Measurements from ENCODE around the gene NEUROD1.

Gene NEUROD1

GRCh38 chr2:181685150-181685688, 4.9 kb upstream of the NEUROD1 start:
- ChIA-PET POLR2A (no interaction called here), CTCF (no interaction called here)
- DNase-seq (ENCODE audit: extremely low spot score), result peak; percentile 15
- TF ChIP-seq CTCF (IDR thresholded peaks at IDR 0.05; ENCODE audit: control extremely low read depth, extremely low read depth, low read depth, missing control alignments), result no peak

GRCh38 chr2:181684454-181685149, 4.3 kb upstream of the NEUROD1 start:
- ChIA-PET POLR2A (no interaction called here), CTCF (no interaction called here)
- no peak for DNase-seq (ENCODE audit: extremely low spot score)
- TF ChIP-seq CTCF (IDR thresholded peaks at IDR 0.05; ENCODE audit: control extremely low read depth, extremely low read depth, low read depth, missing control alignments), result no peak

- CTCF ChIA-PET, result no interaction called here
- no peak for TF ChIP-seq CTCF (IDR thresholded peaks at IDR 0.05; ENCODE audit: control extremely low read depth, extremely low read depth, low read depth, missing control alignments)
- POLR2A ChIA-PET, result no interaction called here
- peak; percentile 39 for DNase-seq (ENCODE audit: extremely low spot score)
These were observed 3.5 kb upstream of the NEUROD1 start for GRCh38 chr2:181683518-181684453.

- peak; percentile 25 for DNase-seq (ENCODE audit: extremely low spot score)
- CTCF ChIA-PET, result no interaction called here
These were observed 2.6 kb upstream of the NEUROD1 start for GRCh38 chr2:181682795-181683517.

GRCh38 chr2:181682026-181682789, 1.9 kb upstream of the NEUROD1 start:
- ChIA-PET CTCF (no interaction called here), POLR2A (no interaction called here)
- DNase-seq (ENCODE audit: extremely low spot score), result no peak
- TF ChIP-seq CTCF (IDR thresholded peaks at IDR 0.05; ENCODE audit: control extremely low read depth, extremely low read depth, low read depth, missing control alignments), result no peak

More at GRCh38 chr2:181682795-181683517, 2.6 kb upstream of the NEUROD1 start:
- POLR2A ChIA-PET, result no interaction called here
- TF ChIP-seq CTCF (IDR thresholded peaks at IDR 0.05; ENCODE audit: control extremely low read depth, extremely low read depth, low read depth, missing control alignments), result no peak

Measured in GM10248 (cell line).